GM12878 (cell line): Measurements from ENCODE around the gene POMT1. TPM values are rescaled to one million over a fixed set of nuclear protein-coding genes. Genes with fewer than 3 reads are reported as not detected.

Source experiments
- ATAC-seq: fragments of 200-7000 bp; cut with Tn5 transposase; 3 replicates; pipeline ENCODE4 v1.9.1; 2020; ENCODE audit warnings: mild to moderate bottlenecking, moderate library complexity
- BruUV-seq: library from RNA; stranded (reverse); fragments of 400-500 nt; replicated peaks from 2 replicates; lab custom pipeline; 2021; lab: Mats Ljungman, UMichigan
- CTCF ChIA-PET: fragments of 300-600 bp; sonication (Branson Sonifier 250); formaldehyde crosslinking; extraction: SDS; loops from one replicate; lab custom pipeline; 2021; ENCODE audit warnings: inconsistent platforms; lab: Yijun Ruan, JAX
- POLR2A ChIA-PET: fragments of 350-600 bp; formaldehyde crosslinking; extraction: SDS; loops from one replicate; lab custom pipeline; 2021; ENCODE audit warnings: inconsistent platforms; lab: Charles Lee
- RAD21 ChIA-PET: fragments of 300-600 bp; sonication (Branson Sonifier 250); formaldehyde crosslinking; loops from one replicate; lab custom pipeline; 2023; ENCODE audit warnings: antibody characterized with exemption; ENCODE audit not compliant: unreplicated experiment; lab: Charles Lee
- SMC1A ChIA-PET: fragments of 300-600 bp; sonication (Branson Sonifier 250); formaldehyde crosslinking; loops from one replicate; lab custom pipeline; 2023; ENCODE audit not compliant: unreplicated experiment, uncharacterized antibody; lab: Charles Lee
- DNase-seq: peaks from one replicate; pipeline ENCODE4 v3.0.0-alpha.2; 2011; ENCODE audit warnings: low read depth, low spot score
- FAIRE-seq: peaks from 3 replicates; lab custom pipeline; 2011; peaks lifted over from hg19 to GRCh38; lab: Jason Lieb, UNC
- H2AFZ ChIP-seq: 2 replicates; pipeline ENCODE4 v1.6.0; 2011; ENCODE audit warnings: low read depth, low read length, control low read depth; ENCODE audit not compliant: control insufficient read depth
- H3K27ac ChIP-seq: 2 replicates; pipeline ENCODE4 v1.5.1; 2011; ENCODE audit warnings: control low read depth; ENCODE audit not compliant: control insufficient read depth, insufficient read depth
- H3K27me3 ChIP-seq, 2 experiments: replicated peaks in 1 of 2; 2 replicates each; pipeline versions ENCODE4 v1.6.0 to v1.6.1; 2011; ENCODE audit warnings: low read length in 1 of 2; ENCODE audit not compliant: control insufficient read depth in 2 of 2, insufficient read depth in 2 of 2
- H3K36me3 ChIP-seq, 2 experiments: 2 replicates each; pipeline ENCODE4 v1.5.1; 2011; ENCODE audit warnings: low read length in 1 of 2; ENCODE audit not compliant: control insufficient read depth in 2 of 2, insufficient read depth in 2 of 2
- H3K4me1 ChIP-seq: 2 replicates; pipeline ENCODE4 v1.6.1; 2011; ENCODE audit warnings: mild to moderate bottlenecking, low read length, moderate library complexity, mixed read lengths; ENCODE audit not compliant: control insufficient read depth, insufficient read depth
- H3K4me2 ChIP-seq: 2 replicates; pipeline ENCODE4 v1.6.0; 2011; ENCODE audit warnings: control low read depth; ENCODE audit not compliant: control insufficient read depth, insufficient read depth
- H3K4me3 ChIP-seq: fragments of 200-600 bp; sonication (generic); 2 replicates; pipeline ENCODE4 v1.5.1; 2016
- H3K79me2 ChIP-seq: 2 replicates; pipeline ENCODE4 v1.6.0; 2011; ENCODE audit warnings: low read length; ENCODE audit not compliant: control insufficient read depth, insufficient read depth
- H3K9ac ChIP-seq: 2 replicates; pipeline ENCODE4 v1.8.0; 2011; ENCODE audit warnings: low read length, control low read depth, mixed read lengths; ENCODE audit not compliant: control insufficient read depth, insufficient read depth
- H3K9me3 ChIP-seq: replicated peaks from 3 replicates; pipeline ENCODE4 v1.5.1; 2011; ENCODE audit warnings: mild to moderate bottlenecking, low read length; ENCODE audit not compliant: control insufficient read depth, insufficient read depth
- H4K20me1 ChIP-seq: 2 replicates; pipeline ENCODE4 v1.6.0; 2011; ENCODE audit not compliant: control insufficient read depth, insufficient read depth
- ELK1 ChIP-seq: IDR thresholded peaks from 2 replicates; pipeline ENCODE4 v1.6.1; 2012; ENCODE audit warnings: low read depth, low read length, improper control_type of control experiment
- ETV6 ChIP-seq, 2 experiments: fragments of 450-650 bp in 1 of 2; IDR thresholded peaks in 1 of 2; conservative IDR thresholded peaks in 1 of 2; 2 replicates each; pipeline ENCODE4 v1.6.1; 2014; ENCODE audit warnings: antibody characterized with exemption in 1 of 2, borderline replicate concordance in 1 of 2, low read depth in 1 of 2, mild to moderate bottlenecking in 1 of 2, moderate library complexity in 1 of 2
- FOS ChIP-seq: IDR thresholded peaks from 3 replicates; pipeline ENCODE4 v1.6.1; 2011; ENCODE audit warnings: borderline replicate concordance; ENCODE audit not compliant: insufficient read length; ENCODE audit errors: extremely low read depth
- IKZF1 ChIP-seq: fragments of 450-650 bp; conservative IDR thresholded peaks from 2 replicates; pipeline ENCODE4 v1.6.1; 2017; ENCODE audit warnings: antibody characterized with exemption, mild to moderate bottlenecking
- NFYB ChIP-seq: IDR thresholded peaks from 2 replicates; pipeline ENCODE4 v1.6.1; 2011; ENCODE audit warnings: low read depth, mild to moderate bottlenecking, low read length, improper control_type of control experiment, moderate library complexity; ENCODE audit not compliant: insufficient read depth
- PAX8 ChIP-seq: fragments of 450-650 bp; IDR thresholded peaks from 2 replicates; pipeline ENCODE4 v1.6.1; 2017; ENCODE audit warnings: mild to moderate bottlenecking, moderate library complexity
- RELA ChIP-seq: fragments of 450-650 bp; IDR thresholded peaks from 2 replicates; pipeline ENCODE4 v1.8.0; 2014; ENCODE audit warnings: borderline replicate concordance; ENCODE audit not compliant: partially characterized antibody
- SIN3A ChIP-seq: IDR thresholded peaks from 2 replicates; pipeline ENCODE4 v1.6.1; 2012; ENCODE audit warnings: low read depth, low read length, improper control_type of control experiment
- SPI1 ChIP-seq: IDR thresholded peaks from 2 replicates; pipeline ENCODE4 v1.6.1; 2011; ENCODE audit warnings: low read depth, mild to moderate bottlenecking, low read length, moderate library complexity, borderline replicate concordance; ENCODE audit not compliant: insufficient read depth
- YBX1 ChIP-seq: fragments of 450-650 bp; IDR thresholded peaks from 2 replicates; pipeline ENCODE4 v1.6.1; 2016; ENCODE audit warnings: antibody characterized with exemption
- WGBS: methylation state at CpG from one replicate; pipeline ENCODE4 v1.1.6; 2016; ENCODE audit warnings: low lambda C conversion rate; ENCODE audit not compliant: insufficient replicate concordance, insufficient coverage; ENCODE audit errors: missing lambda C conversion rate; 5-methylcytosine and 5-hydroxymethylcytosine counted together
- in situ Hi-C: fragments of 300-500 bp; cut with MboI; formaldehyde crosslinking; loops from 9 replicates; pipeline ENCODE4 v1.14.3; 2018; ENCODE audit warnings: mixed read lengths
- intact Hi-C: fragments of 100-400 bp; cut with micrococcal nuclease; formaldehyde crosslinking; loops from one replicate; pipeline ENCODE4 v1.14.2; 2022; ENCODE audit not compliant: unreplicated experiment
- polyA plus RNA-seq, 11 experiments: library from polyadenylated mRNA; depleted of rRNA in 4 of 11; unstranded in 6 of 11; stranded (reverse) in 5 of 11; fragments of >200 nt; fragmentation: Nextera tagmentation in 4 of 11; fragmentation: Illumina TruSeq in 1 of 11; extraction: Ambion mirVana in 4 of 11; extraction: Trizol in 1 of 11; gene quantifications; 1 replicate in 1 of 11; 2 replicates in 10 of 11; pipeline versions ENCODE4 v1.2.1 to v1.2.3, GENCODE V29; 2011 to 2016; ENCODE audit warnings: inconsistent platforms in 2 of 11, missing spikeins in 2 of 11, low read depth in 1 of 11
- total RNA-seq, 4 experiments: library from RNA; depleted of rRNA in 3 of 4; stranded (reverse); fragments of >200 nt in 3 of 4; fragmentation: Illumina TruSeq in 1 of 4; extraction: Trizol in 1 of 4; gene quantifications; 2 replicates each; pipeline versions ENCODE4 v1.2.1 to v1.2.3, GENCODE V29; 2013 to 2021

The POMT1 gene
- total and polyA plus RNA-seq, 10 of the 15 experiments (the other 5 are each of a cell fraction or from before 2014, with no cell fraction given): 1.2 to 19.2 (median 12.6) TPM

GRCh38 chr9:131461166-131461565 is 41.6 kb upstream of the POMT1 start:
- no peak for DNase-seq
- RAD21 ChIA-PET: no interaction called here
- Histone ChIP-seq H3K4me3 (no peak overlapping the region), H3K27ac (no peak overlapping the region), H3K9me3 (no peaks in the 10 kb centered on the region), H3K27me3 (no peaks in the 10 kb centered on the region), H2AFZ (no peak overlapping the region), H3K4me2 (no peak overlapping the region), H4K20me1 (no peaks in the 10 kb centered on the region), H3K36me3 (peaks cover 39 to 50% of the 10 kb centered on the region in 2 experiments), H3K4me1 (no peaks in the 10 kb centered on the region), H3K9ac (no peak overlapping the region)
- intact Hi-C loops (no loop called here), in situ Hi-C loops (no loop called here)
- ATAC-seq: no peak
- POLR2A ChIA-PET: interaction anchor here (0.6 kb wide), 1 partner anchor 304 kb away, joined by 5 read pairs; no protein-coding TSS in a partner anchor
- WGBS: 88% methylated on average over 1 of the region's 1 CpG
- SMC1A ChIA-PET: no interaction called here
- FAIRE-seq: no peak
- CTCF ChIA-PET: no interaction called here
- no TSS peak for BruUV-seq
- no peak for TF ChIP-seq SPI1
- TF ChIP-seq PAX8: no peak
- no peak for TF ChIP-seq IKZF1
- no peak for TF ChIP-seq RELA
- TF ChIP-seq ETV6 (conservative IDR thresholded peaks at IDR 0.05 in 1 of 2, IDR thresholded peaks at IDR 0.05 in 1 of 2; ENCODE audit: borderline replicate concordance in 1 of 2, low read depth in 1 of 2): no peak
- no peak for TF ChIP-seq FOS
- TF ChIP-seq ELK1: no peak
- no peak for TF ChIP-seq YBX1
- TF ChIP-seq SIN3A: no peak
- no peak for TF ChIP-seq NFYB
- TF ChIP-seq, all 136 proteins: peak for 0
- H3K79me2 ChIP-seq: no peaks in the 10 kb centered on the region
